GOT3 (cell line): ENCODE results near the gene NOP14.
"Not testable (repeated sequence)": the region's sequence is repeated elsewhere in the genome, so short reads cannot be mapped to it uniquely, and the experiment has no call there.

Source experiments
- DNase-seq: peaks from one replicate; lab custom pipeline; 2025; ENCODE audit warnings: mixed read lengths; lab: John Stamatoyannopoulos, UW

NOP14 gene

GRCh38 chr4:2961811-2962441 lies 1.3 kb downstream of the NOP14 start:
- DNase-seq: no peak

DNA sequence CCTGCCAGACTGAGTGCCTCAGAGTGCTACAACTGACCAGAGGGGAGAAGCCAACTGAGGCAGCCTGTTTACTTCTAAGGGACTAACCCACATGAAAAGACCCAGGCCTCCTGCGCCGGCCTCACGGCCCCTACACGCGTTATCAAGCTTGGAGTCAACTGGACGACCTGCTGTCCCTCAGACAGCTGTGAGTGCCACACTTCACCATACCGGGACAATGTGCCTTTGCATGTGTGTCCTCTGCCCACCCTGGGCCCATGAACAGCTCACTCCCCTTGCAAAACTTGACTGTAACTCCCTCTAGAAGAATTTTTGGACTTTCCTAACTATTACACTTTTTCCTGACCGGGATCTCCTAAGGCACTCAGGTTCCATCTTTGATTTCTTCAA lies 1.8 kb downstream of the NOP14 start:
- no peak for DNase-seq

- DNase-seq: not testable (repeated sequence)
These were observed 2.8 kb downstream of the NOP14 start for GRCh38 chr4:2960450-2960849.

DNA sequence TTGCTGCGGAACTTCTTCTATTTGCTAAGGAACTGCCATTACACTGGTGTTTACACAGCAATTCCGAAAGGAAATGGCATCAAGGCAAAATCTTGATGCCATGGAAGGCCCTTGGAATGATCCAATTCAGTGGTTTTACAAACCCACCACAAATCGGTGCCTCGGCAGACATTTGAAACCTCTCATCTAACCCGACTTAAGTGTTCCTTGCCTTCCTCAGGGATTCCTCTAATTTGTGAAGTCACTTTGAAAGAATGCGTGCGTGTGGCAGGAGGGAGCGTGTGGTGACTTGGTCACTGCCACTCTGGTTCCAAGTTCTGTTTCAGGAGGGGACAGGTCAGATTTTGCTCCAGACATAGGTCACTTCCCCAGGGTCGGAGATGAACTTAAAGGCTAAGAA lies 4.8 kb downstream of the NOP14 start:
- no peak for DNase-seq

DNA sequence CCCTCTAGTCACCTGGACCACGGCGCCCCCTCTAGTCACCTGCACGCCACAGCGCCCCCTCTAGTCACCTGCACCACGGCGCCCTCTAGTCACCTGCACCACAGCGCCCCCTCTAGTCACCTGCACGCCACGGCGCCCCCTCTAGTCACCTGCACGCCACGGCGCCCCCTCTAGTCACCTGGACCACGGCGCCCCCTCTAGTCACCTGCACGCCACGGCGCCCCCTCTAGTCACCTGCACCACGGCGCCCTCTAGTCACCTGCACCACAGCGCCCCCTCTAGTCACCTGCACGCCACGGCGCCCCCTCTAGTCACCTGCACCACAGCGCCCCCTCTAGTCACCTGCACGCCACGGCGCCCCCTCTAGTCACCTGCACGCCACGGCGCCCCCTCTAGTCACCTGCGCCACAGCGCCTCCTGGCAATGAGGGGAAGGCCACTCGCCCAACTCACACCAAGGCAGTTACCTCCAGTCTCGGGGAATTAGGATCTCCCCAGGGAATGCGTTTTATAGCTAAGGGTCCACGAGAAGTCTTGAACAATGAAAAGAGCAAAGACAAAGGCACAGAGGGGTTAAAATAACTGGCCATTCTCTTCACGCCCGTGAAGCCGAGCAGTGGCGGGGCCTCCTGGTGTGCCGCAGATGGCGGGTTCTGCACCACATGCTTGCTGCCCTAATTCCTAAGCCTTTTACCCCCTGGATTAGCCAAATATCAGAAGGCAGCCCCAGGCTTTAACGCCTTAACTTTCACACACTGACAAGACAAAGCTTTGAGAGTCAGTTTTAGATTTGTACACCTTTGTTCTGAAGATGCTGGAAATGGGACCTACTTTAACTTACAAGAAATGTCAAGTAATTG lies 7.8 kb downstream of the NOP14 start:
- not testable (repeated sequence) for DNase-seq

GRCh38 chr4:2954358-2955185 lies 8.6 kb downstream of the NOP14 start:
- no peak for DNase-seq

DNA sequence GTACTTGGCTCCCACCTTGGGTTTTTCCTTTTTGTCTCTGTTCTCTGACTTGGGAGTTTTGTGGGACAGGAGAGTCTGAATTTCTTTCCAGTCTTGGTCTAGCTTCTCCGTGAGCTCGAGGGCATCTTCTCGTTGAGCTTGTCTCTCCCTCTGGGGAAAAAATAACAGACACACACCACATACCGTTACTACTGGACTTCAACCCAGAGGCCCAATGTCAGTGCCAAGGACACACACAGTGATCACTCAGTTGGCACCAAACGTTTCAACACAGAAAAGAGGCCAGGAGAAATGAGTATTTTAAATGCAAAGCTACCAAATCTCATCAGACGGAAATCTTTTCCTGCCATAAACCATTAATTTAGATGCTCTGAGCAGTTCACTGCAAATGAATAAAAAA lies 9.7 kb downstream of the NOP14 start:
- no peak for DNase-seq

- no peak for DNase-seq
These were observed 12.8 kb downstream of the NOP14 start for GRCh38 chr4:2950221-2950989.

- DNase-seq: no peak
These were observed 13.5 kb downstream of the NOP14 start for GRCh38 chr4:2949782-2950125.

DNA sequence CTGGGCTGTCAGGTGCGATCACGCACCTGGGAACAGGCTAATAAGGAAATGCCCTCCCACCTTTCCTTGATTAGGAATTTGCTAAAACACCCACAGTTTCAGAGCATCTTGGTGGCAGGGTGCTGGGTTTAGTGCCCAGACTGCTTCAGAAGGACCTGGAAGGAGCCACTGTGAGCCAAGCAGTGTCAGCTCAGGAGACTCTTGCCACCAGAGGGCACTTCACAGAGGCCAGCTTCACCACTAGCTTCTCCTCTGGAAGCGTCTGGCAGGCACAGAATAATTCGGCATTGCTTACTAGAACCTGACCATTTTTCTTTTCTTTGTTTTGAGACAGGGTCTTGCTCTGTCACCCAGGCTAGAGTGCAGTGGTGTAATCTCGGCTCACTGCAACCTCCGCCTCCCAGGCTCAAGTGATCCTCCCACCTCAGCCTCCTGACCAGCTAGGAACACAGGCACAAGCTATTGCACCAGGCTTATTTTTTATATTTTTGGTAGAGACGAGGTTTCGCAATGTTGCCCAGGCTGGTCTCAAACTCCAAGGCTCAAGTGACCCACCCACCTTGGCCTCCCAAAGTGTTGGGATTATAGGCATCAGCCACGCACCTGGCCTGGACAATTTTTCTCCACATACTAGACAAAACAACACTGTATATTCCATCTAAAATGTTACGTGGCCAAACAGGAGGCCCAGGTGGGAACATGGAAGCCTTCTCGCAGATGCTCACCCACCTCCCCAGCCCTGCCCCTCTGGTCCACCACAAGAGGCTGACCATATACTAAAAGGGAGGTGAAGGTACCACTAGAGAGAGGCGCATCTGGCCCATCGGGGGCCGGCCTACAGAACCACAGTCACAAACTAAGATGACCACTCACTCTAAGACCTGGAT lies 14.1 kb downstream of the NOP14 start:
- DNase-seq: no peak

DNA sequence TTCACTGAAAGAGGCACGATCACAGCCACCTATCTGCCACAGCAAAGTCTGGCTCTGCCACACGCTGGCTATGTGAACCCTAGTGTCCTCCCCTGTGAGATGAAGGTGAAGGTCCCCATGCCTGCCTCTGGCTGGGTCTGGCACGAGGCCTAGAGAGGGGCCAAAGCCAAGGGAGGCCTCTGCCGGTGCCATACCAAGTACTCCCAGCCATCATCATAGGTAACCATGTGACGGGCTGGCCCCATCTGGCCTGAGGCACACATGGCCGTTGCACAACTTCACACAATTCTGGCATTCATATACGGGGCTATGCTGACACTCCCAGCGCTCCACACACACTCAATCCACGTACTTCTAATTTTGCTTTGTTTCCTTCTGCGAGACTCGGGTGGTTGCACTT lies 15.3 kb downstream of the NOP14 start:
- no peak for DNase-seq

DNA sequence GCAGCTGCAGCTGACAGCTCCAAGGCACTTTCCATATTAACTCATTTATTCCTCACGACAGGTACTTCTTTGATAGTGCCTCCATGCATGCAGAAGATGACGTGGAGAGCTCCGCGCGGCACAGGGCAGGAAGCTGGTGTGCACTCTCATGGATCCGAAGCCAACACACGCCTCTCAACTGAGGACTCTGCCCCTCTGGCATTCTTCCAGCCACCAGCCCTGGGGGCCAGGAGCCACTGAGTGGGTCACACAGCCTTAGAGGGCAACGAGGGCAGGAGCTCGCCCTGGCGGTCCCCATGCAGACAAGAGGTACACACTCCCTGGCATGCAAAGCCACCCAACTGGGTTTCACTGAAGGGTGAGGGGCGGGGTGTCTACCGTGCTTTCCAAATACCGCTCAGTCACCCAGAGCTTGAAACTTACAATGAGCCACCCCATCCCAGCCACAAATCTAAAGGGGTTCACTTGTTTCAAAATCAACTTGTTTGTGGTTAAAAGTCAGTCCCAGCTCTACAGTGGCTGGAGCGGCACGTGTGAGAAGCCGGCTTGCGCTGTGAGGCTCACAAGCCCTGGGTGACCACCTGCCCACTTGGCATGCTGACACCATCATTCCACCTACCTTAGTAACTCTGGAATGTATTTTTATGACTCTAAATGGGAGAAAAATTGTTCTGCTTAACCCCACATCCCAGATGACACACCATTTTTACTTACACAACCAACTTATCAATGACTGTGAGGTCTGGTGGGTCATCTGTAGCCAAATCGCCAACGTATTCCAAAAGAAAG lies 16.2 kb downstream of the NOP14 start:
- DNase-seq: no peak

GRCh38 chr4:2945619-2946604 lies 17.3 kb downstream of the NOP14 start:
- DNase-seq: not testable (repeated sequence)

GRCh38 chr4:2944586-2945526 lies 18.4 kb downstream of the NOP14 start:
- DNase-seq: no peak

DNA sequence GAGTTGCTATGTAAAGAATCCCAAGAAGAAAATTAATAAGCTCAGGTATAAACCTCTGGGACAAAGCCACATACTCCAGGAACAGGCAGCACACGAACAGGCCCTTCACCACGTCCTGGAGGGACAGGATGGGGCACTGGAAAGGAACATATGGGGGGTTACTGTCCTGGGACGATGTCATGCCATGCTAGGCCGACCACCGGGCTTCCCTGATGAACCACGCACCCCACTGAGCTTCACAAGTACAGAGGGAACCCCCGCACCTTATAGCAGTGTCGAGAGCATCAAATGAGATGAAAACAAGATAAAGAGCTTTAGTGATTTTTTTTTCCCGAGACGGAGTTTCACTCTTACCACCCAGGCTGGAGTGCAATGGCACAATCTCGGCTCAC lies 19.1 kb downstream of the NOP14 start:
- no peak for DNase-seq

GRCh38 chr4:2943364-2944090 lies 19.7 kb downstream of the NOP14 start:
- no peak for DNase-seq
